GM15510 (cell line): ENCODE data around the gene HOXA9.

Experiments used
- POLR2A ChIP-seq: IDR thresholded peaks from 3 replicates; pipeline ENCODE4 v1.6.1; 2011; ENCODE audit warnings: borderline replicate concordance; ENCODE audit not compliant: insufficient read length; ENCODE audit errors: extremely low read depth

HOXA9 gene

DNA sequence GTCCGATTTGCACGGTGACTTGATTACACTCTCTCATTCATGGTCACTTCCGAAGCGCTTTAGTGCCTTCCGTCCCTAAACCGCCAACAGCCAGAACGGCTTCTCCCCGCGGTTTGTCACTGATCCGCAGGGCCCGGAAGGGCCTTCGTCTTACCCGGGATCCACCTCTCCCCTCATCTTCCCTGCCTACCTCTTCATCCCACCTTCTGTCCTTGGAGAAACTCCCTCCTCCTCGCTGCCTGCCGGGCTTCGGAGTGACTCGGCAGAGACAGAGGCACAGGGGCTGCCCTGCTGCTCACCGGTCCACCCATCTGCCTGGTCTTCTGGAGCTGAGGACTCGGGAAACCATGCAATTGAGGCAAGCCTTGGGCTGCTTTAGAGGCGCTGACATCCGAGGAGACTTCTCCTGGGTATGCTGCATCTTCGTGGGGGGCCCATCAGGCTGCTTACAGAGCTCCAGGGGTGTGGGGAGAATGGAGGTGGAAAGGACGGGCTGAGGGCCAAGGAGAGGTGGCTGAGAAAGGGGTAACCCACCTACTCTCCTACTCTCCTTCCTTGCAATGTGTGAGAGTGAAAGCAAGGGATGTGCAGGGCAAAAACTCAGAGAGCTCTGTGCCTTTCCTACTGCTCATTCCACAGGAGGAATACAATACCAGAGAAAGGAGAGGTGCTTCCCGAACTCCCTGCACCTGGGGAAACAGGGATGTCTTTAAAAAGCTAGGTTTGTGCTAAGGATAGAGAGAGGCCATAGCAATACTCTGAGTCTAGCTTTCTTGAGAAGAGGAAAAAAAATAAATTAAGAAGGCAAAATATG lies 20.7 kb upstream of the HOXA9 start:
- TF ChIP-seq POLR2A, result no peak

- no peak for TF ChIP-seq POLR2A
Observed at GRCh38 chr7:27185013-27185853, 19.9 kb upstream of the HOXA9 start, which contains the start of gene HOXA11. Gene HOXA11 (minus strand): TSS chr7:27185232. CDS start chr7:27185144, 88 bp downstream.

- no peak for TF ChIP-seq POLR2A
Observed at GRCh38 chr7:27184337-27185012, 19.1 kb upstream of the HOXA9 start.

GRCh38 chr7:27183682-27184336 lies 18.5 kb upstream of the HOXA9 start:
- no peak for TF ChIP-seq POLR2A

DNA sequence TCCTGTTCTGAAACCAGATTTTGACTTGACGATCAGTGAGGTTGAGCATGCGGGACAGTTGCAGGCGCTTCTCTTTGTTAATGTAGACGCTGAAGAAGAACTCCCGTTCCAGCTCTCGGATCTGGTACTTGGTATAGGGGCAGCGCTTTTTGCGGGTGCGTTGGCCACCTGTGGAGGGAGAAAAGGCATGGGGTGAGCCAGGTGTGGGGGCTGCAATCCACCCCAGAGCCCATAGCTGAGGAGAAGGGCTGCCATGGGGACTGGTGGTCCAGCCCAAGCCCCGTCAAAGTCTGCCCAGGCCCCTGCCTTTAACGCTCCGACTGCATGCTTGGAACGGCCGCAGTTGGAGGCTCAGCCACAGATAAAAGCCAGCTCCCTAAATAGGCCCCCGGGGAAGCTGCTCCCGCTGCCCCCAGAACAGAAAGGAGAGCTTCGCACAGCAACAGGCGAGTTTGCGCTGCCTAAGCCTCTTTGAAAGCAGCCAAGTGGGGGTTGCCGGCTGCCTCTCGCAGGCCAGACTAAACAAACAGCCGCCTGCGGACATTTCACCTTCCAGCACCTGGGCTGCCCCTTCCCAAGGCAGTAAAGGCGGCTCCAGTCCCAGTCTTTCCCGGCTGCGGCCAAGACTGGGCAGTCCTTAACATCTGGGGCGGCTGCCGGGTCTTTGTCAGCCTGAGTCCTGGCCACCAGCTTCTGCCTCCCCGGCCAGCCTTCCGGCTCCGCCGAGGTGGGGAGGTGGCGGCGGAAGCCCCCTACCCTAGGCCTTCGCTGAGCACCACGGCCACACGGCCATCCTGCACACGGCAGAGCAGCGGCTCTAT lies 17.7 kb upstream of the HOXA9 start:
- no peak for TF ChIP-seq POLR2A

DNA sequence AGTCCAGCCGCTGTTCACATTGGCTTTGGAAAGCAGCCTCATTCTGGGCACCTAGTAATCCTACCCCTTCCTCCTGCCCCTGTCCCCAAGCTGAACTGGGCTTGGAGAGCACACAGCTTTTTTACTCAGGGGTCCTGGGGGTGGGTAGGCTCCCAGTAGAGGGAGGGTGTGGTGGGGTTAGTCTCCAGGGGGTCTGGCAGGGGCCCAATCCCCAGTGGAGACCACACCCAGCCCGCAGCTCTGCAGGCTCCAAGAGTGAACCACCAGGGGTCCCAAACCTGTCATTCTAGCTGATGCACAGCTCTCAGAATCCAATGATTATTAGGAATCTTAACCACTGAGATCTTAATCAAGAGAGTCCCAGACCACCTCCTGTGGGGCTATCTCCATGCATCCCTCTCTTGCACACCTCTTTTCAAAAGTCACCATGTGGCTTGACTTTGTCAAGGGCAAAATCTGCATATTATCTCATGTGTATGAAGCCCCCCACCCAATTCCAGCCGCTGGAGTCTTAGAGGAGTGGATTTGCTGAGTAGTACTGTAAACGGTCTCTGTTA lies 17.0 kb upstream of the HOXA9 start:
- TF ChIP-seq POLR2A, result no peak

GRCh38 chr7:27181795-27182275 lies 16.5 kb upstream of the HOXA9 start:
- no peak for TF ChIP-seq POLR2A

DNA sequence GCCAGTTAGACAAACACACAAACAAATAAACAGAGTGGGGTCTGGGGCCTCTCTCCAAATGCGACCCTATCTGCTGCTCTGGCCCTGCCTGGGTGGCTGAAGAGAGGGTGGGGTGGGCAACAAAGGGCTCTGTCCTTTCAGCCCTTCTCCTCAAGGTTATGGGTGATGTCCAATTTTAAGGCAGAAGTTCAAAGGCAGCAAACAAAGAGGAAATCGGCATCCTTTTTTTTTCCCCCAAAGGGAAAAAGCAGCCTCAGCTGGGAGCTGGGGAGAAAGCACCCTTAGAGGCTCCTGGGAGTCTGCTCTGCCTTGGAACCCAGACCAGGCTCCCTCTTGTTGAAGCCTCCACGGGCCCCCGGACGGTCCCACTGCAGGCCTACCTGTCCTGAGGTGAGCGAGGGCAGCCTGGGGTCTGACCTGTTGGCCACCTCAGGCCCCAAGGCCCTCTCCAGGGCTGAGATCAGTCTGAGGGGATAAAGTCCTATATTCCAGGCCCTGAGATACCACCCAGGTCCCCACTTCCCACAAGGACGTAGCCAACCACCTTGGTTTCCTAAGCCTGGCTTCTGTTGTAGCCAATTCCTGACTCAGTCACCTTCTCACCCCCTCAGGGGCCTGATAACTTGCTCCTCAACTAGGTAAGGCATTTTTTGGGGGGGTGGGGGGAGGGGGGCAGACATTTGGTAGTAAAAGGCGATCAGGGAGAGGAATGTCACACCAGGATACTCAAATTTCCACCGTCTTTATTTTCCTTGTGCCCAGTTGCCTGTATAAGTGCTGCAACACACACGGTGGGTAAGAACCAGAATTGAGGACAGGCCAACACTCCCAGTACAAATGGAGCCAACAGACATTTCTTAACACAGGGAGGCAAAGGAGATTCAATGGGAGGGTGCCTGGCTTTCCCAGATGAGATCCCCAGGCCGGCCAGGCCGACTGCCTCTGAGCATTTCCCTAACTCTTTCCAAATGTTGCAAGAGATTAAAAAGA lies 15.4 kb upstream of the HOXA9 start:
- no peak for TF ChIP-seq POLR2A

DNA sequence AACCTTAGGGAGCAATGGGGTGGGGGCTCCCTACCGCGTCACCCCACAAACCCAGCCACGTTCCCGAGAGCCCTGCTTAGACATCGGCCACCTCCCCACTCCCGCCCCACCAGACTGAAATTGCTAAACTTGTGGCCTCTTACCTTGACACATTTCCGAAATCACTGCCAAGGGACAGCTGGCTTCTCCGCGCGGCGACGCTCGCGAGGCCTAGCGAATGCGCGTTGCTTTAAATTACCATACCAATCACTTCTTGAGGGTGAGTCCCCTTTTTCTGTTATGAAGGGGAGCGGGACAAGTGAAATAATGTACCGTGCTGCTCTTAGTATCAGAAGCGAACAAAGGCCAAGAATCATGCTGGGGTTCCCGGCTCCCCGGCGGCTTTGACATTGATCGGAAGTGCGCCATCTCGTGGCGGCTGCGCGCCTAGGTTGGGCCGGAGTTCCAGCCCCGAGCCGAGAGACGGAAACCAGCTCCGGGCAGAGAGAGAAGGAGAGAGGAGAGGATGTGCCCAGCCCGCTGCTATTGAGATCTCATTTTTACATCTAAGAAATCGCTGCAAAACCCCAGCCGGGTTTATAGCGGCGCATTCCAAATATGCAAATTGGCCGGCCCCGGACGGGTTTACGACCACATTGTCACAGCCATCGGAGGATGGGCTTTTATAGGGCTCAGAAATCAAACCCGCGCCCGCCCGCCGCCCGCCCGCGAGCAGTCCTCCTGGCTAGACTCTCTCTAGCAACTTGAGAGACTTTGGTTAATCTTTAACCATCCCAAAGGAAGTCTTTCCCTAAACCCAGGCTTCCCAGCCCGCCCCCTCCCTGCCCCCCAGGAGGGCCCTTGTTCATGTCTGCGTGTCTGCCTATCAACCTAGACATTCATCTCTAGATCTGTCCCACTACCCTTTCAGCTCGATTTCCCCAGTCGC lies 14.4 kb upstream of the HOXA9 start:
- no peak for TF ChIP-seq POLR2A

DNA sequence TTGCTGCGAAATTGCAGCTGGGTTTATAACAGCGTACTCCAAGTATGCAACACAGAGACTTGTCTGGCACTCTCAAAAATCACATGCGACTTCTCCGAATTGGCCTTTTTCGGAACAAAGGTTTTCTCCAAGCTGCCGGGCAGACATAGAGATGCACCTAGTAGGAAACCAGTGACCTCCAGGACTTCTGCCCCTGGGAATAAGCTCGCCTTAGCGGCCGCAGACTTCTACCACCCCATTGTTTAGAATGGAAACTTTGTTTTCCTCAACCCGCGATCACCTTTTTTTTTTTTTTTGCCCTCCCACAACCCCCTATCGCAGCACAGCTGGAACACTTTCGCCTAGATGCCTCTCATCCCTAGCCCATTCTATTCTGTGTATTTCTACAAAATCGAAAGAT lies 13.7 kb upstream of the HOXA9 start:
- TF ChIP-seq POLR2A, result no peak

GRCh38 chr7:27178366-27178765 lies 13.0 kb upstream of the HOXA9 start:
- no peak for TF ChIP-seq POLR2A
